ENCODE data around the gene DOCK2.
A peak's percentile ranks its signal among the peaks of the same experiment; 100 is the strongest.

The DOCK2 gene

GRCh38 chr5:169760229-169760628, 123.2 kb downstream of the DOCK2 start:
- TF ChIP-seq CTCF (conservative IDR thresholded peaks at IDR 0.05; ENCODE audit: low read length): no peak
- TF ChIP-seq EZH2phosphoT487 (IDR thresholded peaks at IDR 0.05; ENCODE audit: borderline replicate concordance): no peak
- Histone ChIP-seq H3K36me3 (ENCODE audit: insufficient read depth, low read length) (peaks cover 32% of the 10 kb centered on the region; the same call in 1 of the 2 replicates), H4K20me1 (ENCODE audit: insufficient read depth, low read length, poor library complexity, severe bottlenecking) (no peaks in the 10 kb centered on the region), H3K9me3 (ENCODE audit: insufficient read depth, low read depth, low read length) (no peaks in the 10 kb centered on the region), H3F3A (ENCODE audit: low read depth) (no peaks in the 10 kb centered on the region), H3K27me3 (ENCODE audit: insufficient read depth, low read length, poor library complexity, severe bottlenecking) (no peaks in the 10 kb centered on the region), H3K9ac (ENCODE audit: low read depth, low read length, poor library complexity, severe bottlenecking) (no peak overlapping the region), H3K79me2 (ENCODE audit: insufficient read depth, low read length) (no peaks in the 10 kb centered on the region), H3K4me2 (ENCODE audit: low read depth, low read length, poor library complexity, severe bottlenecking) (no peak overlapping the region), H2AFZ (ENCODE audit: low read length) (no peak overlapping the region), H3K4me3 (ENCODE audit: low read length, poor library complexity, severe bottlenecking) (no peak overlapping the region), H3K9me2 (replicated peaks; ENCODE audit: low read depth, low read length) (no peaks in the 10 kb centered on the region), H3K4me1 (ENCODE audit: insufficient read depth, low read length, poor library complexity, severe bottlenecking) (peaks cover 20% of the 10 kb centered on the region)

- Histone ChIP-seq H3K36me3 (ENCODE audit: insufficient read depth, low read length) (peaks cover 31% of the 10 kb centered on the region; the same call in 1 of the 2 replicates), H3K27me3 (ENCODE audit: insufficient read depth, low read length, poor library complexity, severe bottlenecking) (no peaks in the 10 kb centered on the region), H3K4me3 (ENCODE audit: low read length, poor library complexity, severe bottlenecking) (no peak overlapping the region), H3K9ac (ENCODE audit: low read depth, low read length, poor library complexity, severe bottlenecking) (no peak overlapping the region), H4K20me1 (ENCODE audit: insufficient read depth, low read length, poor library complexity, severe bottlenecking) (no peaks in the 10 kb centered on the region), H3F3A (ENCODE audit: low read depth) (no peaks in the 10 kb centered on the region), H3K4me1 (ENCODE audit: insufficient read depth, low read length, poor library complexity, severe bottlenecking) (peaks cover 20% of the 10 kb centered on the region), H2AFZ (ENCODE audit: low read length) (no peak overlapping the region), H3K9me3 (ENCODE audit: insufficient read depth, low read depth, low read length) (no peaks in the 10 kb centered on the region), H3K4me2 (ENCODE audit: low read depth, low read length, poor library complexity, severe bottlenecking) (no peak overlapping the region), H3K9me2 (replicated peaks; ENCODE audit: low read depth, low read length) (no peaks in the 10 kb centered on the region), H3K79me2 (ENCODE audit: insufficient read depth, low read length) (no peaks in the 10 kb centered on the region)
- no peak for TF ChIP-seq EZH2phosphoT487 (IDR thresholded peaks at IDR 0.05; ENCODE audit: borderline replicate concordance)
- TF ChIP-seq CTCF (conservative IDR thresholded peaks at IDR 0.05; ENCODE audit: low read length): no peak
Observed at GRCh38 chr5:169762338-169763095, 125.4 kb downstream of the DOCK2 start.

GRCh38 chr5:169763376-169764017, 126.4 kb downstream of the DOCK2 start:
- TF ChIP-seq EZH2phosphoT487 (IDR thresholded peaks at IDR 0.05; ENCODE audit: borderline replicate concordance) (no peak), CTCF (conservative IDR thresholded peaks at IDR 0.05; ENCODE audit: low read length) (no peak)
- Histone ChIP-seq H3K9ac (ENCODE audit: low read depth, low read length, poor library complexity, severe bottlenecking) (no peak overlapping the region), H3K9me3 (ENCODE audit: insufficient read depth, low read depth, low read length) (no peaks in the 10 kb centered on the region), H3F3A (ENCODE audit: low read depth) (no peaks in the 10 kb centered on the region), H3K79me2 (ENCODE audit: insufficient read depth, low read length) (no peaks in the 10 kb centered on the region), H3K36me3 (ENCODE audit: insufficient read depth, low read length) (peaks cover 31% of the 10 kb centered on the region; the same call in 1 of the 2 replicates), H3K4me3 (ENCODE audit: low read length, poor library complexity, severe bottlenecking) (no peak overlapping the region), H3K4me1 (ENCODE audit: insufficient read depth, low read length, poor library complexity, severe bottlenecking) (peaks cover 20% of the 10 kb centered on the region), H4K20me1 (ENCODE audit: insufficient read depth, low read length, poor library complexity, severe bottlenecking) (no peaks in the 10 kb centered on the region), H2AFZ (ENCODE audit: low read length) (no peak overlapping the region), H3K4me2 (ENCODE audit: low read depth, low read length, poor library complexity, severe bottlenecking) (peak overlapping the region; percentile 41), H3K9me2 (replicated peaks; ENCODE audit: low read depth, low read length) (no peaks in the 10 kb centered on the region), H3K27me3 (ENCODE audit: insufficient read depth, low read length, poor library complexity, severe bottlenecking) (no peaks in the 10 kb centered on the region)

Data from Loucy (cell line).